Measurements from ENCODE around the gene MASP2.

The MASP2 gene

DNA sequence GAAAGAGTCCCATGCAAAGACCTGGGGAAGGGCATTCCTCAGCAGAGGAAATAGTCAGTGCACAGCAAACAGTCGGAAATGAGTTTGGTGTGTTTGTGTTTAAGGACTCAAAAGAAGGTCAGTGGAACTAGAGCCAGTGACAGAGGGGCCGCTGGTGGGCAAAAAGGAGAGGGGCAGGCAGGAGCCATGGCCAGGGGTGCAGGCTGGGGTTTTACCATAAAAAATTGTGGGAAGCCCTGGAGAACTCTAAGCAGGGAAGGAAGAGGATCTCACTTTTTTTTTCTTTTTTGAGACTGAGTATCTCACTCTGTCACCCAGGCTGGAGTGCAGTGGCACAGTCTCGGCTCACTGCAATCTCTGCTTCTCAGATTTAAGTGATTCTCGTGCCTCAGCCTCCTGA, 68.3 kb downstream of the MASP2 start:
- Histone ChIP-seq H3K79me2 (ENCODE audit: control insufficient read depth, low read length) (no peaks in the 10 kb centered on the region), H3K27me3 (ENCODE audit: control insufficient read depth, low read length) (peaks cover 33% of the 10 kb centered on the region), H3K36me3 (ENCODE audit: control insufficient read depth, low read length) (no peaks in the 10 kb centered on the region), H3K27ac (ENCODE audit: low read depth, low read length) (no peak overlapping the region), H3K9me3 (ENCODE audit: control insufficient read depth, insufficient read depth, low read length) (no peaks in the 10 kb centered on the region), H3K4me2 (ENCODE audit: low read length) (no peak overlapping the region), H4K20me1 (ENCODE audit: control insufficient read depth, insufficient read depth, low read depth, low read length) (no peaks in the 10 kb centered on the region), H3K9me2 (replicated peaks; ENCODE audit: control insufficient read depth, low read length) (no peaks in the 10 kb centered on the region), H3K4me3 (ENCODE audit: low read length) (no peak overlapping the region), H3K4me1 (ENCODE audit: control insufficient read depth, low read length) (peaks cover 7% of the 10 kb centered on the region), H3F3A (ENCODE audit: control insufficient read depth, insufficient read depth) (no peaks in the 10 kb centered on the region)
- TF ChIP-seq EZH2phosphoT487 (IDR thresholded peaks at IDR 0.05; ENCODE audit: borderline replicate concordance, low read length) = no peak
- TF ChIP-seq, protein P1, sequence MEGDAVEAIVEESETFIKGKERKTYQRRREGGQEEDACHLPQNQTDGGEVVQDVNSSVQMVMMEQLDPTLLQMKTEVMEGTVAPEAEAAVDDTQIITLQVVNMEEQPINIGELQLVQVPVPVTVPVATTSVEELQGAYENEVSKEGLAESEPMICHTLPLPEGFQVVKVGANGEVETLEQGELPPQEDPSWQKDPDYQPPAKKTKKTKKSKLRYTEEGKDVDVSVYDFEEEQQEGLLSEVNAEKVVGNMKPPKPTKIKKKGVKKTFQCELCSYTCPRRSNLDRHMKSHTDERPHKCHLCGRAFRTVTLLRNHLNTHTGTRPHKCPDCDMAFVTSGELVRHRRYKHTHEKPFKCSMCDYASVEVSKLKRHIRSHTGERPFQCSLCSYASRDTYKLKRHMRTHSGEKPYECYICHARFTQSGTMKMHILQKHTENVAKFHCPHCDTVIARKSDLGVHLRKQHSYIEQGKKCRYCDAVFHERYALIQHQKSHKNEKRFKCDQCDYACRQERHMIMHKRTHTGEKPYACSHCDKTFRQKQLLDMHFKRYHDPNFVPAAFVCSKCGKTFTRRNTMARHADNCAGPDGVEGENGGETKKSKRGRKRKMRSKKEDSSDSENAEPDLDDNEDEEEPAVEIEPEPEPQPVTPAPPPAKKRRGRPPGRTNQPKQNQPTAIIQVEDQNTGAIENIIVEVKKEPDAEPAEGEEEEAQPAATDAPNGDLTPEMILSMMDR (IDR thresholded peaks at IDR 0.05; ENCODE audit: low read depth, low read length, poor library complexity, severe bottlenecking) = no peak
